Liver (tissue), 9 donors: Measurements from ENCODE around the gene SMIM27. TPM values are rescaled to one million over a fixed set of nuclear protein-coding genes. Genes with fewer than 3 reads are reported as not detected.

Experiments used
- DNase-seq: peaks from one replicate; pipeline ENCODE4 v3.0.0-alpha.2; 2017; ENCODE audit warnings: low spot score
- H3K27ac ChIP-seq, 2 donors: one replicate each; pipeline ENCODE4 v1.7.0; 2013; ENCODE audit warnings: inconsistent platforms in 2 of 2, low read length in 2 of 2, control low read depth in 1 of 2, low read depth in 1 of 2, mild to moderate bottlenecking in 1 of 2
- H3K27me3 ChIP-seq, 4 donors: one replicate each; pipeline versions ENCODE4 v1.6.1 to v1.7.0; 2013; ENCODE audit warnings: low read length in 3 of 4, inconsistent platforms in 1 of 4, mild to moderate bottlenecking in 1 of 4, moderate library complexity in 1 of 4; ENCODE audit not compliant: control insufficient read depth in 4 of 4, insufficient read depth in 4 of 4
- H3K36me3 ChIP-seq, 4 donors: one replicate each; pipeline versions ENCODE4 v1.6.1 to v1.7.0; 2013; ENCODE audit warnings: low read length in 3 of 4, mild to moderate bottlenecking in 3 of 4, low read depth in 1 of 4, moderate library complexity in 1 of 4; ENCODE audit not compliant: control insufficient read depth in 4 of 4, insufficient read depth in 3 of 4
- H3K4me1 ChIP-seq, 4 donors: one replicate each; pipeline versions ENCODE4 v1.6.1 to v1.7.0; 2013; ENCODE audit warnings: low read length in 3 of 4, mild to moderate bottlenecking in 3 of 4, moderate library complexity in 1 of 4; ENCODE audit not compliant: control insufficient read depth in 4 of 4, insufficient read depth in 4 of 4
- H3K4me3 ChIP-seq, 3 donors: one replicate each; pipeline versions ENCODE4 v1.6.1 to v1.7.0; 2013; ENCODE audit warnings: low read length in 3 of 3, control low read depth in 1 of 3, low read depth in 1 of 3, mild to moderate bottlenecking in 1 of 3
- H3K9ac ChIP-seq, 2 donors: one replicate each; pipeline ENCODE4 v1.7.0; 2013; ENCODE audit warnings: low read length in 2 of 2, mild to moderate bottlenecking in 2 of 2, moderate library complexity in 2 of 2, control low read depth in 1 of 2, low read depth in 1 of 2
- H3K9me3 ChIP-seq, 4 donors: one replicate each; pipeline versions ENCODE4 v1.6.1 to v1.7.0; 2013; ENCODE audit warnings: low read length in 3 of 4; ENCODE audit not compliant: control insufficient read depth in 4 of 4
- EGR1 ChIP-seq, 2 donors: IDR thresholded peaks; 2 replicates each; pipeline ENCODE4 v1.6.1; 2016 to 2018; ENCODE audit warnings: antibody characterized with exemption in 2 of 2, low read depth in 2 of 2
- FOXA1 ChIP-seq: IDR thresholded peaks from 2 replicates; pipeline ENCODE4 v1.6.1; 2016; ENCODE audit warnings: antibody characterized with exemption
- FOXA2 ChIP-seq: IDR thresholded peaks from 2 replicates; pipeline ENCODE4 v1.6.1; 2016; ENCODE audit warnings: antibody characterized with exemption
- GABPA ChIP-seq, 2 donors: IDR thresholded peaks in 1 of 2; conservative IDR thresholded peaks in 1 of 2; 2 replicates each; pipeline ENCODE4 v1.6.1; 2016; ENCODE audit warnings: antibody characterized with exemption in 2 of 2, mild to moderate bottlenecking in 1 of 2, moderate library complexity in 1 of 2
- HNF4A ChIP-seq, 2 donors: conservative IDR thresholded peaks; 2 replicates each; pipeline ENCODE4 v1.6.1; 2016; ENCODE audit warnings: antibody characterized with exemption in 2 of 2, mild to moderate bottlenecking in 2 of 2
- HNF4G ChIP-seq: IDR thresholded peaks from 2 replicates; pipeline ENCODE4 v1.6.1; 2016; ENCODE audit warnings: antibody characterized with exemption
- JUND ChIP-seq, 2 donors: IDR thresholded peaks; 2 replicates each; pipeline ENCODE4 v1.6.1; 2016; ENCODE audit warnings: antibody characterized with exemption in 2 of 2
- NR2F2 ChIP-seq: IDR thresholded peaks from 2 replicates; pipeline ENCODE4 v1.6.1; 2016; ENCODE audit warnings: antibody characterized with exemption
- RAD21 ChIP-seq, 2 donors: IDR thresholded peaks; 2 replicates each; pipeline ENCODE4 v1.6.1; 2016; ENCODE audit warnings: antibody characterized with exemption in 2 of 2, mild to moderate bottlenecking in 2 of 2
- RXRA ChIP-seq, 2 donors: IDR thresholded peaks; 2 replicates each; pipeline ENCODE4 v1.6.1; 2017 to 2018; ENCODE audit warnings: antibody characterized with exemption in 2 of 2, mild to moderate bottlenecking in 1 of 2
- SP1 ChIP-seq: IDR thresholded peaks from 2 replicates; pipeline ENCODE4 v1.6.1; 2018; ENCODE audit warnings: antibody characterized with exemption, mild to moderate bottlenecking
- TAF1 ChIP-seq: conservative IDR thresholded peaks from 2 replicates; pipeline ENCODE4 v1.6.1; 2016; ENCODE audit warnings: antibody characterized with exemption, mild to moderate bottlenecking
- YY1 ChIP-seq: IDR thresholded peaks from 2 replicates; pipeline ENCODE4 v1.6.1; 2016; ENCODE audit warnings: antibody characterized with exemption, mild to moderate bottlenecking
- WGBS: extraction: QIAGEN DNeasy Blood & Tissue Kit; methylation state at CpG from one replicate; pipeline ENCODE4 v1.1.7; 2013; 5-methylcytosine and 5-hydroxymethylcytosine counted together
- polyA plus RNA-seq, 2 donors: library from polyadenylated mRNA; stranded (reverse) in 1 of 2; unstranded in 1 of 2; fragments of 200-250 nt in 1 of 2; fragments of >200 nt in 1 of 2; fragmentation: Nextera tagmentation in 1 of 2; extraction: Ambion mirVana in 1 of 2; gene quantifications; one replicate each; pipeline versions ENCODE4 v1.2.1 to v1.2.3, GENCODE V29; 2013 to 2015
- total RNA-seq, 2 donors: library from RNA; depleted of rRNA; stranded (reverse); fragments of >200 nt; gene quantifications; one replicate each; pipeline ENCODE4 v1.2.3, GENCODE V29; 2014
- TF ChIP-seq, protein P1 (sequence below): fragments of 150-350 bp; IDR thresholded peaks from 2 replicates; pipeline ENCODE4 v1.5.1; 2017; ENCODE audit warnings: improper control_type of control experiment, low read depth, low read length; ENCODE audit not compliant: missing input control
- TF ChIP-seq, protein P2 (sequence below): IDR thresholded peaks from 2 replicates; pipeline ENCODE4 v1.6.1; 2016; ENCODE audit warnings: antibody characterized with exemption
- TF ChIP-seq, protein P3 (sequence below): IDR thresholded peaks from 2 replicates; pipeline ENCODE4 v1.6.1; 2016; ENCODE audit warnings: antibody characterized with exemption
- TF ChIP-seq, protein P4 (sequence below): IDR thresholded peaks from 2 replicates; pipeline ENCODE4 v1.6.1; 2016; ENCODE audit warnings: antibody characterized with exemption
- TF ChIP-seq, protein P5 (sequence below): IDR thresholded peaks from 2 replicates; pipeline ENCODE4 v1.6.1; 2016; ENCODE audit warnings: antibody characterized with exemption, mild to moderate bottlenecking
- donor health status: healthy.
- donor health status: healthy.
- donor health status: healthy.
- donor health status: healthy.
- donor health status: healthy.

The SMIM27 gene
- total and polyA plus RNA-seq, 4 donors, result 1.0 to 17.0 (median 4.4) TPM

DNA sequence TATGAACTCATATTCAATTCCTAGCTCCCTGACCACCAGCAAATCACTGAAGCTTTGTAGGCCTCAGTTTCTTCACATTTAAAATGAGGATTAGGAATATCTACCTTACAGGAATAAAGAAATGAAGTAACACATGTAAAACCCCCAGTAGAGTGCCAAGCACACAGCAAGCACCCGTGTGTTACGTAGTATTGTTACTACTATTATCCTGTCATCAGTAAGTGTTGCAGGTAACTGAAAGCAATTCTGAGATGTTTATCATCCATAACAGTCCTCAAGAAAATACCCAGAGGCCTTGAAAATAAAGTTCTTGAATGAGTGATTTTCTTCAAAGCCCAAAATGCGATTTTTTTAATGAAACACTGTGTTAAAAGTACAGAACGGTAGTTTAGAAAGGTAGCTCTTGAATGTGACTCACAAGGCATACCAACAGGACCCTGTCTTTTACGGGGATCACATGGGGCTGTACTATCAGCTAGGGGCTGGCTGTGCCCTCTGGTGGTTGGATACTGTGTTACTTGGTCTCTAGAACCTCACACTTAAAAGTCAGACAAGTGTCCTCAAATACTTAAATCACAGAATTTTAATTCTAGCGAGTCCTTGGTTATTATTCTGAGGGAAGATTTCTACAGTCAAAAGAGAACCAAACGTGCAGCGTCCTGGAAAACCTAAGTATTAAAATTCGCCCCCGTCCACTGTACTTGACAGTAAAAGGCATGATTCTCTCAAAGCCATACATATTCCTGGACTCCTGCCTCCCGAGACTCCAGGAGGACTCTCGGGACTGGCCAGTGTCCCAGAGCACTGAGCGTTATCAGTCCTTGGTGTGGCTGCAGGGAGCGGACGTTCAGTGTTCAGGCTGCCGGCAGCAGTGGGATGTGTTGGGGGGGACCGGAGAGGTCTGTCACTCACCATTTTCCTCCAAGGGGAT lies 20.1 kb downstream of the SMIM27 start:
- DNase-seq, result peak; percentile 60
- peak overlapping the region; percentile 79 to 91 for H3K27ac ChIP-seq
- WGBS, result 2% methylated on average over 17 of the region's 17 CpGs
- peak overlapping the region; percentile 85 to 98 (median 90) for H3K4me3 ChIP-seq
- H3K27me3 ChIP-seq, result no peaks in the 10 kb centered on the region
- peaks cover 0 to 11% (median 1%) of the 10 kb centered on the region in 4 donors for H3K36me3 ChIP-seq
- peak overlapping the region; percentile 81 to 90 for H3K9ac ChIP-seq
- no peaks in the 10 kb centered on the region for H3K9me3 ChIP-seq
- peaks cover 3 to 24% (median 16%) of the 10 kb centered on the region in 4 donors for H3K4me1 ChIP-seq
- TF ChIP-seq SP1 (no peak), HNF4G (no peak), GABPA (IDR thresholded peaks at IDR 0.05 in 1 of 2, conservative IDR thresholded peaks at IDR 0.05 in 1 of 2) (no peak), FOXA2 (no peak), RAD21 (IDR thresholded peaks at IDR 0.05) (peak; percentile 71 to 80)
- TF ChIP-seq, protein P1, sequence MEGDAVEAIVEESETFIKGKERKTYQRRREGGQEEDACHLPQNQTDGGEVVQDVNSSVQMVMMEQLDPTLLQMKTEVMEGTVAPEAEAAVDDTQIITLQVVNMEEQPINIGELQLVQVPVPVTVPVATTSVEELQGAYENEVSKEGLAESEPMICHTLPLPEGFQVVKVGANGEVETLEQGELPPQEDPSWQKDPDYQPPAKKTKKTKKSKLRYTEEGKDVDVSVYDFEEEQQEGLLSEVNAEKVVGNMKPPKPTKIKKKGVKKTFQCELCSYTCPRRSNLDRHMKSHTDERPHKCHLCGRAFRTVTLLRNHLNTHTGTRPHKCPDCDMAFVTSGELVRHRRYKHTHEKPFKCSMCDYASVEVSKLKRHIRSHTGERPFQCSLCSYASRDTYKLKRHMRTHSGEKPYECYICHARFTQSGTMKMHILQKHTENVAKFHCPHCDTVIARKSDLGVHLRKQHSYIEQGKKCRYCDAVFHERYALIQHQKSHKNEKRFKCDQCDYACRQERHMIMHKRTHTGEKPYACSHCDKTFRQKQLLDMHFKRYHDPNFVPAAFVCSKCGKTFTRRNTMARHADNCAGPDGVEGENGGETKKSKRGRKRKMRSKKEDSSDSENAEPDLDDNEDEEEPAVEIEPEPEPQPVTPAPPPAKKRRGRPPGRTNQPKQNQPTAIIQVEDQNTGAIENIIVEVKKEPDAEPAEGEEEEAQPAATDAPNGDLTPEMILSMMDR, result peak; percentile 53
- TF ChIP-seq, protein P2, sequence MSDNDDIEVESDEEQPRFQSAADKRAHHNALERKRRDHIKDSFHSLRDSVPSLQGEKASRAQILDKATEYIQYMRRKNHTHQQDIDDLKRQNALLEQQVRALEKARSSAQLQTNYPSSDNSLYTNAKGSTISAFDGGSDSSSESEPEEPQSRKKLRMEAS, result no peak

DNA sequence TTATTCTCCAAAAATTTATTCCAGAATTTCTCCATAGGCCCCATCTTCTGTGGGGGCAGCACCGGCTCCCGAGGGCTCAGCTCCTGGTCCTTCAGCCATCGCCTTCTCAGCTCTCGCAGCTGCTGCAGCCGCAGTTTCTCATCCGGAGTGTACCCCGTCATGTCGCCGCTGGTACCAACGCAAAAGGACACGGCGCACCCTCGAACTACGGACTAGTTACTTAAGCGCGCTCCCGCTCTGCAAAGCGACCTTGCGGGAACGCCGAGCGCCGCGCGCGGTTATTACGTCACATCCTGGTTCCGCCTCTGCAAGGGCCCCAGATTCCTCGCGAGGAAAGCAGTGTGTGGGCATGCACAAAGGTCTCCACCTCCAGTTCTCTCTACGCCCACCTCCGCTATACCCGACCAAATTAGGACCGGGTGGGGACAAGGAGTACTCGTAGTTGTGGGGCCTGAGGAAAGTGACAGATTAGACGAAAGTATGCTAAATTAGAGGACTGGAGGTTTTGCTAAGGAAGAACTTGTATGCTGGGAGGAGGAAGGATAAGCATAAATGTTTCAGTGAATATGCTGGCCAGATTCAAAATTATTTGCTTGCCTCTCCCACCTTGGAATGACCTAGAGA lies 20.9 kb downstream of the SMIM27 start, which contains the start of gene NDUFB6:
Gene NDUFB6, minus strand, starts transcription at position 260 of the 624 bp plus-strand sequence. Its CDS starts 99 bp downstream, at position 161.
- peak within 1 kb of the TSS; percentile 81 to 90 for H3K9ac ChIP-seq
- TF ChIP-seq FOXA1, result peak; percentile 24
- peak; percentile 80 to 95 for TF ChIP-seq GABPA (IDR thresholded peaks at IDR 0.05 in 1 of 2, conservative IDR thresholded peaks at IDR 0.05 in 1 of 2)
- TF ChIP-seq, protein P3, sequence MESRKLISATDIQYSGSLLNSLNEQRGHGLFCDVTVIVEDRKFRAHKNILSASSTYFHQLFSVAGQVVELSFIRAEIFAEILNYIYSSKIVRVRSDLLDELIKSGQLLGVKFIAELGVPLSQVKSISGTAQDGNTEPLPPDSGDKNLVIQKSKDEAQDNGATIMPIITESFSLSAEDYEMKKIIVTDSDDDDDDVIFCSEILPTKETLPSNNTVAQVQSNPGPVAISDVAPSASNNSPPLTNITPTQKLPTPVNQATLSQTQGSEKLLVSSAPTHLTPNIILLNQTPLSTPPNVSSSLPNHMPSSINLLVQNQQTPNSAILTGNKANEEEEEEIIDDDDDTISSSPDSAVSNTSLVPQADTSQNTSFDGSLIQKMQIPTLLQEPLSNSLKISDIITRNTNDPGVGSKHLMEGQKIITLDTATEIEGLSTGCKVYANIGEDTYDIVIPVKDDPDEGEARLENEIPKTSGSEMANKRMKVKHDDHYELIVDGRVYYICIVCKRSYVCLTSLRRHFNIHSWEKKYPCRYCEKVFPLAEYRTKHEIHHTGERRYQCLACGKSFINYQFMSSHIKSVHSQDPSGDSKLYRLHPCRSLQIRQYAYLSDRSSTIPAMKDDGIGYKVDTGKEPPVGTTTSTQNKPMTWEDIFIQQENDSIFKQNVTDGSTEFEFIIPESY, result peak; percentile 97
- TF ChIP-seq, protein P4, sequence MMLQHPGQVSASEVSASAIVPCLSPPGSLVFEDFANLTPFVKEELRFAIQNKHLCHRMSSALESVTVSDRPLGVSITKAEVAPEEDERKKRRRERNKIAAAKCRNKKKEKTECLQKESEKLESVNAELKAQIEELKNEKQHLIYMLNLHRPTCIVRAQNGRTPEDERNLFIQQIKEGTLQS, result peak; percentile 62
- peak; percentile 44 to 56 for TF ChIP-seq HNF4A (conservative IDR thresholded peaks at IDR 0.05)
- peak; percentile 92 for TF ChIP-seq YY1
- TF ChIP-seq, protein P5, sequence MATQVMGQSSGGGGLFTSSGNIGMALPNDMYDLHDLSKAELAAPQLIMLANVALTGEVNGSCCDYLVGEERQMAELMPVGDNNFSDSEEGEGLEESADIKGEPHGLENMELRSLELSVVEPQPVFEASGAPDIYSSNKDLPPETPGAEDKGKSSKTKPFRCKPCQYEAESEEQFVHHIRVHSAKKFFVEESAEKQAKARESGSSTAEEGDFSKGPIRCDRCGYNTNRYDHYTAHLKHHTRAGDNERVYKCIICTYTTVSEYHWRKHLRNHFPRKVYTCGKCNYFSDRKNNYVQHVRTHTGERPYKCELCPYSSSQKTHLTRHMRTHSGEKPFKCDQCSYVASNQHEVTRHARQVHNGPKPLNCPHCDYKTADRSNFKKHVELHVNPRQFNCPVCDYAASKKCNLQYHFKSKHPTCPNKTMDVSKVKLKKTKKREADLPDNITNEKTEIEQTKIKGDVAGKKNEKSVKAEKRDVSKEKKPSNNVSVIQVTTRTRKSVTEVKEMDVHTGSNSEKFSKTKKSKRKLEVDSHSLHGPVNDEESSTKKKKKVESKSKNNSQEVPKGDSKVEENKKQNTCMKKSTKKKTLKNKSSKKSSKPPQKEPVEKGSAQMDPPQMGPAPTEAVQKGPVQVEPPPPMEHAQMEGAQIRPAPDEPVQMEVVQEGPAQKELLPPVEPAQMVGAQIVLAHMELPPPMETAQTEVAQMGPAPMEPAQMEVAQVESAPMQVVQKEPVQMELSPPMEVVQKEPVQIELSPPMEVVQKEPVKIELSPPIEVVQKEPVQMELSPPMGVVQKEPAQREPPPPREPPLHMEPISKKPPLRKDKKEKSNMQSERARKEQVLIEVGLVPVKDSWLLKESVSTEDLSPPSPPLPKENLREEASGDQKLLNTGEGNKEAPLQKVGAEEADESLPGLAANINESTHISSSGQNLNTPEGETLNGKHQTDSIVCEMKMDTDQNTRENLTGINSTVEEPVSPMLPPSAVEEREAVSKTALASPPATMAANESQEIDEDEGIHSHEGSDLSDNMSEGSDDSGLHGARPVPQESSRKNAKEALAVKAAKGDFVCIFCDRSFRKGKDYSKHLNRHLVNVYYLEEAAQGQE, result peak; percentile 52
- peak; percentile 78 for TF ChIP-seq SP1
- peak; percentile 81 for TF ChIP-seq NR2F2
- TF ChIP-seq, protein P1, result no peak
- peak; percentile 48 to 49 for TF ChIP-seq EGR1 (IDR thresholded peaks at IDR 0.05; ENCODE audit: low read depth in 2 of 2)
- TF ChIP-seq TAF1, result peak; percentile 83
- no peak for TF ChIP-seq HNF4G
- TF ChIP-seq RXRA (IDR thresholded peaks at IDR 0.05), result peak; percentile 52 to 68
- TF ChIP-seq, protein P2, result peak; percentile 70
- TF ChIP-seq RAD21 (IDR thresholded peaks at IDR 0.05), result peak in 1 of 2 donors; percentile 35
- peak in 1 of 2 donors; percentile 37 for TF ChIP-seq JUND (IDR thresholded peaks at IDR 0.05)
- TF ChIP-seq FOXA2, result no peak
- under 1% methylated on average over 36 of the region's 36 CpGs for WGBS
- H3K27me3 ChIP-seq, result no peaks in the 10 kb centered on the region
- H3K36me3 ChIP-seq, result peaks cover 0 to 6% (median 1%) of the 10 kb centered on the region in 4 donors
- H3K4me3 ChIP-seq, result peak within 1 kb of the TSS; percentile 85 to 98 (median 90)
- DNase-seq, result peak; percentile 92
- peak within 1 kb of the TSS; percentile 79 to 91 for H3K27ac ChIP-seq
- H3K9me3 ChIP-seq, result no peaks in the 10 kb centered on the region
- H3K4me1 ChIP-seq, result peaks cover 3 to 24% (median 16%) of the 10 kb centered on the region in 4 donors
